ENCODE data around the gene CAPZB. TPM values are rescaled to one million over a fixed set of nuclear protein-coding genes. Genes with fewer than 3 reads are reported as not detected.

The CAPZB gene
- total and polyA plus RNA-seq, 2 donors, result 136 to 255 TPM

DNA sequence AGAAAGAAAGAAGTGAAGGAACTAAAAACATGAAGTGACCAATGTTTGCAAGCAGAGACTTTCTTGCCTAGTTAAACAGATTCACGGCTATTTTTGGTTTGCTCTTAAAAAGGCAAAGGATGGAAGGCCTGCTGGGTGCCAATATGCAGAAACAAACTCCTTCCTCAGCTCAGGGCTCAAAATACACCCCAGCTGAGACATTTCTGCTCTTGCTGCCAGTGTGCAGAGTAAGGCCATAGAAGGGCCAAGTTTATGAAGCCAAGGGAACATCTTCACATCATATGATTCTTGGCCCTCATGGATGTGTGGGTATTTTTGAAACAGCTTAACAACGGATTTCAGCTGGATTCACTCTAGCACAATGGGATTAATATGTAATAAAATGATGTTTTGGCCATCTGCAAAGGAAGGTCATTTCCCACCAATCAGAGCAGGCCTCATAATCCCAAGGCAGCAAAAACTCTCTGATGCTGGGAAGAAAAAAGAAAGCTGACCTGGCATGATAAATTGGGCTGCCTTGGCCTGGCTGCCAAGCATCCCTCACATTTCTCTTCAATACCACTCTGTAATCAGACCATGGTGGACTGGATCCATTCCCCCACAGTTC lies 70.7 kb downstream of the CAPZB start:
- no peaks in the 10 kb centered on the region for H3K27me3 ChIP-seq (ENCODE audit: control insufficient read depth in 2 of 2, insufficient read depth in 1 of 2, low read length in 1 of 2)
- H3K9me3 ChIP-seq (ENCODE audit: control insufficient read depth in 2 of 2, insufficient read depth in 1 of 2, low read length in 1 of 2), result no peaks in the 10 kb centered on the region
- WGBS, result 98% methylated on average over 2 of the region's 2 CpGs
- H3K4me3 ChIP-seq (ENCODE audit: low read length in 2 of 2), result no peak overlapping the region
- H3K27ac ChIP-seq (ENCODE audit: low read depth in 1 of 2, low read length in 1 of 2), result no peak overlapping the region
- peaks cover 30 to 69% of the 10 kb centered on the region in 2 donors for H3K36me3 ChIP-seq (ENCODE audit: control insufficient read depth in 2 of 2, insufficient read depth in 2 of 2, low read length in 1 of 2)
- peaks cover 11 to 68% of the 10 kb centered on the region in 2 donors for H3K4me1 ChIP-seq (ENCODE audit: control insufficient read depth in 2 of 2, insufficient read depth in 2 of 2, low read length in 2 of 2)
- no peak for DNase-seq (ENCODE audit: low read depth in 6 of 9, low spot score in 9 of 9)

DNA sequence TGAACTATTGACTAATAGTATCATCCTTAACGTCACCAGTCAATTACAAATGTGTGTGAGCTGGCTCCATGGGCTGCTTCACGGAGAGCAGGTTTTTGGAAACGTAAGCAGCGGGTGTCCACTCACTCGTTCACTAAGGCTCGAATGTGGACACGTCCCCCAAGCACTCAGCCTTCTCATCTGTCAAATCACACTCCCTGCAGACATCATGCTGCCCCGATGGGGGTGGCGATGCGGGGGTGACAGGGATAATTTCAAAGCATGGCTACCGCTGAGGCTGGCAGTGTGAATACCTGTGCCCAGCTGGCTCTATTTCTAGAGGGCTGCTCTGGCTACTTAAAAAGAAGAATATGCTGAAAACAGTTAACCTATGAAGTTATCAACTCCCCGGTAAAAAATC lies 71.3 kb downstream of the CAPZB start:
- Histone ChIP-seq H3K9me3 (ENCODE audit: control insufficient read depth in 2 of 2, insufficient read depth in 1 of 2, low read length in 1 of 2) (no peaks in the 10 kb centered on the region), H3K4me3 (ENCODE audit: low read length in 2 of 2) (no peak overlapping the region), H3K4me1 (ENCODE audit: control insufficient read depth in 2 of 2, insufficient read depth in 2 of 2, low read length in 2 of 2) (peaks cover 17 to 72% of the 10 kb centered on the region in 2 donors), H3K27ac (ENCODE audit: low read depth in 1 of 2, low read length in 1 of 2) (no peak overlapping the region), H3K36me3 (ENCODE audit: control insufficient read depth in 2 of 2, insufficient read depth in 2 of 2, low read length in 1 of 2) (peaks cover 24 to 65% of the 10 kb centered on the region in 2 donors), H3K27me3 (ENCODE audit: control insufficient read depth in 2 of 2, insufficient read depth in 1 of 2, low read length in 1 of 2) (no peaks in the 10 kb centered on the region)
- DNase-seq (ENCODE audit: low read depth in 6 of 9, low spot score in 9 of 9), result no peak
- 94% methylated on average over 12 of the region's 12 CpGs for WGBS

DNA sequence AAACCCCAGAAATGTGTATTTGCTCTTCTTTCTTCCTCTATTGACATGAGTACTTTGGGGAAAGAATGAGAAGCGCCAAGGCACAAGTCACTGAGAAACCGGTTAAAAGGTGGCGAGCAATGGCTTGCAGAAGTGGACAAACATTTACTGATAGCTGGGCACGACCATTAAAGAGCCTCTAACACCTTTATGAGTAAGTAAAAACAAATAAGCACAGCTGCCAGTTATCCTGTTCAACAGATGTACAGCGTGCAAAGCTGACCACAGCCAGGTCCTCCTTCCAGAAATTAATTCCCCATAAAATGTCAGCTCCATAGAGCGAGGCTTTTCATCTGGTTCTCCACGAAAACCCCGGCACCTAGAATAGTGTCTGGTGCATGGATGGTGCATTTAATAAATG lies 72.7 kb downstream of the CAPZB start:
- Histone ChIP-seq H3K4me3 (ENCODE audit: low read length in 2 of 2) (no peak overlapping the region), H3K36me3 (ENCODE audit: control insufficient read depth in 2 of 2, insufficient read depth in 2 of 2, low read length in 1 of 2) (peaks cover 11 to 59% of the 10 kb centered on the region in 2 donors), H3K9me3 (ENCODE audit: control insufficient read depth in 2 of 2, insufficient read depth in 1 of 2, low read length in 1 of 2) (no peaks in the 10 kb centered on the region), H3K4me1 (ENCODE audit: control insufficient read depth in 2 of 2, insufficient read depth in 2 of 2, low read length in 2 of 2) (peaks cover 28 to 76% of the 10 kb centered on the region in 2 donors), H3K27me3 (ENCODE audit: control insufficient read depth in 2 of 2, insufficient read depth in 1 of 2, low read length in 1 of 2) (no peaks in the 10 kb centered on the region), H3K27ac (ENCODE audit: low read depth in 1 of 2, low read length in 1 of 2) (no peak overlapping the region)
- WGBS, result 97% methylated on average over 8 of the region's 8 CpGs
- no peak for DNase-seq (ENCODE audit: low read depth in 6 of 9, low spot score in 9 of 9)

DNA sequence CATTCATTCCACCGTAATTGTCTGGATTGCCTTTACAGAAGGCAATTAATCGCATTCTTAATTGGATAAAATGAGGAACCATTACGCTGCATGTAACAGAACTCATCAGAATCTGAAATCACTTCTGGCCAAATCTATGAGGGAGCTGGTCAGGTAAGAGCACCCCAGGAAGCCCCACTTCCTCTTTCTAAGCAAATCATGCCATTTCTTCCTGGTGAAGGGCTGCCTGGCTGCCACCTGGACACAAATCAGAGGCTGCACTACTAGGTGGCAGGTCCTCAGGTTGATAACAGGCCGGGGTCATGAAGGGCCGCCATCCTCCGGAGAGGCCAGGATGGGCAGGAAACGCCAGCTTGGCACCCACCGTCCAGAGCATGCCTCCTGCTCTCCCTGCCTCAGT lies 73.7 kb downstream of the CAPZB start:
- Histone ChIP-seq H3K9me3 (ENCODE audit: control insufficient read depth in 2 of 2, insufficient read depth in 1 of 2, low read length in 1 of 2) (no peaks in the 10 kb centered on the region), H3K36me3 (ENCODE audit: control insufficient read depth in 2 of 2, insufficient read depth in 2 of 2, low read length in 1 of 2) (peaks cover 6 to 49% of the 10 kb centered on the region in 2 donors), H3K4me3 (ENCODE audit: low read length in 2 of 2) (no peak overlapping the region), H3K4me1 (ENCODE audit: control insufficient read depth in 2 of 2, insufficient read depth in 2 of 2, low read length in 2 of 2) (peaks cover 34 to 78% of the 10 kb centered on the region in 2 donors), H3K27ac (ENCODE audit: low read depth in 1 of 2, low read length in 1 of 2) (no peak overlapping the region), H3K27me3 (ENCODE audit: control insufficient read depth in 2 of 2, insufficient read depth in 1 of 2, low read length in 1 of 2) (no peaks in the 10 kb centered on the region)
- 84% methylated on average over 8 of the region's 8 CpGs for WGBS
- no peak for DNase-seq (ENCODE audit: low read depth in 6 of 9, low spot score in 9 of 9)

DNA sequence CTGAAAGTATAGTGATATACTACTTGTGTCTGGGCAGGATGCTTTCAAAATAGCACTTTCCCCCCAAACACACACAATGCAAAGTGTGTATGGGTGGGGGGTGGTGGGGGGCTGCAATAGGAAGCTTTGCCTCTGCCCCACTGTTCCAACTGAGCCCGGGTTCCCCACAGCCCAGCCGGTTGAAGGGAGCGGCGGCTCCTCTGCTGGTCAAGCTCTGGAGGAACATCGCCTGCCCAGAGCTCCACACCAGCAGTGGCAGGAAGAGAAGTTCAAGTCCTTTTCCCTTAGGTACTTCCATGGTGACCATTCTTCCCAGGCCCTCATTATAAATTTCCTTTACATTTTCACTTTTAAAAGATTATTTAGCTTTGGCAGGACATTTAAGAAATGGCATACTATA lies 74.9 kb downstream of the CAPZB start:
- peaks cover under 1 to 39% of the 10 kb centered on the region in 2 donors for H3K36me3 ChIP-seq (ENCODE audit: control insufficient read depth in 2 of 2, insufficient read depth in 2 of 2, low read length in 1 of 2)
- no peak for DNase-seq (ENCODE audit: low read depth in 6 of 9, low spot score in 9 of 9)
- peak overlapping the region in 1 of 2 donors; percentile 87 for H3K27ac ChIP-seq (ENCODE audit: low read depth in 1 of 2, low read length in 1 of 2)
- H3K9me3 ChIP-seq (ENCODE audit: control insufficient read depth in 2 of 2, insufficient read depth in 1 of 2, low read length in 1 of 2), result peaks cover 0 to 6% of the 10 kb centered on the region in 2 donors
- H3K4me3 ChIP-seq (ENCODE audit: low read length in 2 of 2), result no peak overlapping the region
- H3K4me1 ChIP-seq (ENCODE audit: control insufficient read depth in 2 of 2, insufficient read depth in 2 of 2, low read length in 2 of 2), result peaks cover 47 to 83% of the 10 kb centered on the region in 2 donors
- WGBS, result 98% methylated on average over 5 of the region's 5 CpGs
- no peaks in the 10 kb centered on the region for H3K27me3 ChIP-seq (ENCODE audit: control insufficient read depth in 2 of 2, insufficient read depth in 1 of 2, low read length in 1 of 2)

DNA sequence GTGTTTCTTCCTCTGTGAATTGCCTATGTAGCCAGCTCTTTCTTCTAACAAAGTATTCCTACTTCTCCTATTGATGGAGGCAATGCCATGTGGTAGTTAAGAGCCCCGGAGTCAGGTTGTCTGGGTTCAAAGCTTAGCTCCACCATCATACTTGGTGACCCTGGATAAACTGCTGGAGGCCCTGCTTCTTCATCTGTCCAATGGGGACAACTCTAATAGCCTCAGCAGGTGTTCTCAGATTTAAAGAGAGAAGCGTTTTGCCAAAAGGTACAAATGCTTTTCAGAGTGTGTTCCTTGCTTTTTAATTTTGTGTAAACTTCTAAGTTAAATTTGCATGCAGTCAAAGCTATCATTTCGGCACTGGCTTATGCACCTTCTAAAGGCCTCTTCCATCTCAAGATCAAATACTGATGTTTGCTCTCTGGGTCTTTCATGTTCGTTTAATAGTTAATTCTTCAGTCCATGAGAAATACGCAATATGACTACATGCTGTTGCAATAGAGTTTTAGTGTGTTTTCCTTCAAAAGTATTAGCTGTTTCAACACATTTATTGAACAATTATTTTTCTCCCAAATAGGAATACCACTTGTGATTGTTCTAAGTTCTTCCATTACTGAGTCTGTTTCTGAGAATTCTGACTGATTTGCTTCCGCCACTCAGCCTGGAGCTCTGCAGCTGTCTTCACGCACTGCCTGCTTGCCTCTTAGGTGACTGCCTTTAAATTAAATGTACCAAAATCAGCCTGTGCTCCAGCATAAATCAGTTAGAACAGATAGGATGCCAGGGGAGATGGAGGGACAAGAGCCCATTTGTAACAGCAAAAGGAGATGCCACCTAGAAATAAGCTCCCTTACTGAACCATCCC lies 75.6 kb downstream of the CAPZB start:
- peak in 1 of 9 donors; percentile 61 for DNase-seq (ENCODE audit: low read depth in 6 of 9, low spot score in 9 of 9)
- Histone ChIP-seq H3K4me3 (ENCODE audit: low read length in 2 of 2) (no peak overlapping the region), H3K4me1 (ENCODE audit: control insufficient read depth in 2 of 2, insufficient read depth in 2 of 2, low read length in 2 of 2) (peaks cover 52 to 87% of the 10 kb centered on the region in 2 donors), H3K9me3 (ENCODE audit: control insufficient read depth in 2 of 2, insufficient read depth in 1 of 2, low read length in 1 of 2) (peaks cover 0 to 6% of the 10 kb centered on the region in 2 donors), H3K27ac (ENCODE audit: low read depth in 1 of 2, low read length in 1 of 2) (peak overlapping the region in 1 of 2 donors; percentile 87), H3K36me3 (ENCODE audit: control insufficient read depth in 2 of 2, insufficient read depth in 2 of 2, low read length in 1 of 2) (peaks cover 0 to 35% of the 10 kb centered on the region in 2 donors), H3K27me3 (ENCODE audit: control insufficient read depth in 2 of 2, insufficient read depth in 1 of 2, low read length in 1 of 2) (no peaks in the 10 kb centered on the region)
- WGBS, result 64% methylated on average over 7 of the region's 7 CpGs

DNA sequence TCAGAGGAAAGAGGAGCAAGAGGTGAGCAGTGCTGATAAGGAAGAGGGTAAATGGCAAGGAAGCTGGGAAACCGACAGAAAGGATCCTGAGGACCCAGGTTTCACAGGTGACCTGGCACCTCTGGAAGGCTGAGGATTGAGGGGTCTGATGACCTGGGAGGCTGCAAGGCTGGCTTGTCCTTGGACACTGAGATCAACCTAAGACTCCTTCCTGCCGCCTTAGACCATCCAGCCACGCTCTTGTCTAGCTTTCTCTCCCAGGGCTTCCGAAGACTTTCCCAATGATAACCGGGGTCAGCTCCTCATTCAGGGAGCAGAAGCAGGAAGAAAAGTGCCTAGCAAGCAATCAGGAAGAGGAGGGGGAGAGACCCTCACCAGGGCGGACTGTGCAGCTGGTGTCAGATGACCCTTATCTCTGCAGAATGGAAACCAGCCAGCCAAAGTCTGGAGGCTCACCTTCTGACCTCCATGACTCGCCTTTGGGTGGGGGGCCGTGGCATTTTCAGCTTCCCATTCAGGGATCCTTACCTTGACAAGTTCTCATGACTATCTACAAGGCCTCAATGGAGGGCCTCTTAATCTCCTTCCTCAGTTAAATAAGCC lies 77.7 kb downstream of the CAPZB start:
- Histone ChIP-seq H3K27me3 (ENCODE audit: control insufficient read depth in 2 of 2, insufficient read depth in 1 of 2, low read length in 1 of 2) (no peaks in the 10 kb centered on the region), H3K36me3 (ENCODE audit: control insufficient read depth in 2 of 2, insufficient read depth in 2 of 2, low read length in 1 of 2) (peaks cover 0 to 34% of the 10 kb centered on the region in 2 donors), H3K4me3 (ENCODE audit: low read length in 2 of 2) (no peak overlapping the region), H3K9me3 (ENCODE audit: control insufficient read depth in 2 of 2, insufficient read depth in 1 of 2, low read length in 1 of 2) (peaks cover 0 to 6% of the 10 kb centered on the region in 2 donors), H3K27ac (ENCODE audit: low read depth in 1 of 2, low read length in 1 of 2) (peak overlapping the region in 1 of 2 donors; percentile 92), H3K4me1 (ENCODE audit: control insufficient read depth in 2 of 2, insufficient read depth in 2 of 2, low read length in 2 of 2) (peaks cover 62 to 90% of the 10 kb centered on the region in 2 donors)
- DNase-seq (ENCODE audit: low read depth in 6 of 9, low spot score in 9 of 9), result no peak
- 97% methylated on average over 8 of the region's 8 CpGs for WGBS

DNA sequence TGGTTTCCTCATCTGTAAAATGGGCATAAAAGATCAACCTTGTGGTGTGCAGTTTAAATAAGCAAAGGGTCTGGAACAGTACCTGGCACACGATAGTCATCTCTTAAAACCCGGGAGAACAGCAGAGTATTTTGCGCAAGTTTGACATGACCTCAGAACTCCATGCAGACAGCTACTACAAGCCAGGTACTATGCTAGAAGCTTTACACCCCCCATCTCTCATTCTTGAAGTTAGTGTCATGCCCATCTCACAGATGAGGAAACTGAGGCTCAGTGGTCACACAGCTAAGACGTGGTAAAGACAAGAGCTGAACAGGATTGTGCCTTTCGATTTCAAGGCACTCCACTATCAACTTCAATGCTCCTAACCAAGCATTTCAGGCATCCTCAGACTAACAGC lies 78.7 kb downstream of the CAPZB start:
- peak overlapping the region in 1 of 2 donors; percentile 12 for H3K4me3 ChIP-seq (ENCODE audit: low read length in 2 of 2)
- no peak for DNase-seq (ENCODE audit: low read depth in 6 of 9, low spot score in 9 of 9)
- H3K4me1 ChIP-seq (ENCODE audit: control insufficient read depth in 2 of 2, insufficient read depth in 2 of 2, low read length in 2 of 2), result peaks cover 70 to 94% of the 10 kb centered on the region in 2 donors
- H3K27me3 ChIP-seq (ENCODE audit: control insufficient read depth in 2 of 2, insufficient read depth in 1 of 2, low read length in 1 of 2), result no peaks in the 10 kb centered on the region
- H3K9me3 ChIP-seq (ENCODE audit: control insufficient read depth in 2 of 2, insufficient read depth in 1 of 2, low read length in 1 of 2), result peaks cover 0 to 6% of the 10 kb centered on the region in 2 donors
- H3K27ac ChIP-seq (ENCODE audit: low read depth in 1 of 2, low read length in 1 of 2), result peak overlapping the region; percentile 55 to 92
- H3K36me3 ChIP-seq (ENCODE audit: control insufficient read depth in 2 of 2, insufficient read depth in 2 of 2, low read length in 1 of 2), result peaks cover 0 to 34% of the 10 kb centered on the region in 2 donors
- WGBS, result 92% methylated on average over 5 of the region's 5 CpGs
